ENCODE measurements around the gene RALGAPA2. TPM values are rescaled to one million over a fixed set of nuclear protein-coding genes. Genes with fewer than 3 reads are reported as not detected.
A peak's percentile ranks its signal among the peaks of the same experiment; 100 is the strongest.
"Not testable (repeated sequence)": the region's sequence is repeated elsewhere in the genome, so short reads cannot be mapped to it uniquely, and the experiment has no call there.

RALGAPA2 gene
- total RNA-seq, 1 donor from 2014 or later: 18.0 TPM

DNA sequence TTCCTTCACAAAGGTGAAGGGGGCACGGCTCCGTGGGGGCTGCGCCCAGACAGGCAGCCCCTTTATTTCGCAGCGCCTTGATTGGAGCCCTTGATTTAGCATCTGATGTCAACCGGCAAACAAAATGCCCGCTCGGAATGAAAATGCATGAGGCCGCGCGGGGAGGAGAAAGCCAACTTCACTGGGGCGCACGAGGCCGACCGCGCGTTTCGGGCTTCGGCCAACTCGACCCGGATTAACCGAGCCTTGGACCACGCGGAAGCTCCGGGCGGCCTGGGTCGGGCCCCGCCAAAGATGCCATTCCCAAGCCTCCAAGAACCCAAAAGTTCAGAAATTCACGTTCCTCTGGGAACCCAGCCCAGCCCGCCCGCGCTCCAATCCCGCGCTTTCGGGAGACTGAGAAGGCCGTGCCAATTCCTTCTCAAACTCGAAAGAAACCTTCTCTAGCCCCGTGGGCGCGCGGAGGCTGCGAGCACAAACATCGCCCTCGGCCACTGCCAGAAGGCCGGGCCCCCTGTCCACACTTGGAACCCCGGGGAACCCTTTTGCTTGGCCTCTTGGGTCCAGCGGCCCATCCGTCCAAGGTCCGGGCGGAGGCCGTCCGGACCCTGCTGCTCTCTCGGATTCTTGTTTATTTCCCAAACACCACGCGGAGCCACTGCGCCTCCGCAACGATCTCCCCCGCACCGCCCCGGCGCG lies 345.4 kb downstream of the RALGAPA2 start:
- Mint-ChIP-seq H3K9me3 (no peaks in the 10 kb centered on the region), H3K27ac (no peak overlapping the region), H3K4me1 (ENCODE audit: low read depth) (peaks cover 35% of the 10 kb centered on the region), H3K4me3 (peak overlapping the region; percentile 83), H3K36me3 (ENCODE audit: low read depth) (peaks cover 12% of the 10 kb centered on the region), H3K27me3 (ENCODE audit: insufficient read depth) (peaks cover 62% of the 10 kb centered on the region)
- intact Hi-C loops (cut with micrococcal nuclease): loop anchor here (2.0 kb wide), 1 partner anchor 1028 kb away; no protein-coding TSS in a partner anchor
- DNase-seq (ENCODE audit: low spot score): no peak

DNA sequence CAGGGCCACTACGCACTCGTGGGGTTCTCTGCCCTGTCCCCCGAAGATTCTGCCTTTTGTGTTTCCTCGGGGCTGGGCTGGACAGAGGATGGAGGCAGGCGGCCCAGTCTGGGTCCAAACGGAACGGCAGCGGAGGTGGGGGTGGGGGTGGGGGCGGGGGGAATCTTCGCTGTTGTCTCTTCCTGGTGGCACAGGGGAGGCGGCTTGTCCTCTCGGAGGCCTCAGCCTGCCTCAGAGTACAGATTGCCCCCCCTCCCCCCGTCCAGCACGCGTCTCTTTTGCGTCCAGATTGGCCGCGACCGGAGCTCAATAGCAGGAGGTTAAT lies 345.9 kb downstream of the RALGAPA2 start:
- peaks cover 62% of the 10 kb centered on the region for H3K27me3 Mint-ChIP-seq (ENCODE audit: insufficient read depth)
- peak overlapping the region; percentile 51 for H3K4me3 Mint-ChIP-seq
- no peak for DNase-seq (ENCODE audit: low spot score)
- H3K9me3 Mint-ChIP-seq: no peaks in the 10 kb centered on the region
- intact Hi-C loops (cut with micrococcal nuclease): loop anchor here (2.0 kb wide), 1 partner anchor 1028 kb away; no protein-coding TSS in a partner anchor
- peak overlapping the region; percentile 73 for H3K27ac Mint-ChIP-seq
- peaks cover 33% of the 10 kb centered on the region for H3K4me1 Mint-ChIP-seq (ENCODE audit: low read depth)
- peaks cover 10% of the 10 kb centered on the region for H3K36me3 Mint-ChIP-seq (ENCODE audit: low read depth)

DNA sequence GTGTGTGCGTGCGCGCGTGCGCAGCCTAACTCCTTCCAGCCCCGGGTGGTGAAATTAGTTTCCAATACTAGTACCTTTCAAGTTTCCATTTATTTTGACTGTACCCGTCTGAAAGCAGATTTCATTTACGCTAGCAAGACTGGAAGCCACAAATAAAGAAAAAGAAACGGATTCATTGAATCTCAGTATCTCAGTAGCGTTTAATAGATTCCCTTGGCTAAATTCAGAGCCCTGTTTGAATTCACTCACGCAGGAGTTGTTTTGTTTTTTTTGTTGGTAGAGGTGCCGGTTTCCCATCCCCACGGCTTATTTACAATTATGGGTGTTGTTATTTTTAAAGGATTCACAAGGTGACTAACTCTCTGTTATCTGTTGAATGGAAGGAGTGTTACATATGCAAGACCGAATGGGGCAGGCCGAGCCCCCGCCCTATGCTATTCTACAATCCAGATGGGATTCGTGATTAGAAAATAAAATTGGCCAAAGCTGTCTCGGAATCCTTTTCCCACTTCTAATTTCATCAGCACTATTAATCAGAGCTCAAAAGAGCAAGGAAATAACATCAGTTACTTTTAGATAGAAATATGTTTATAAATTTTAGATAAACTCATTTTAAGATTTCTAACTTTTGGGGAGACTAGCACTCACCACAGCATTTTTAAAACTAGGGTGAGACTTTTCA lies 346.8 kb downstream of the RALGAPA2 start:
- Mint-ChIP-seq H3K27me3 (ENCODE audit: insufficient read depth) (peaks cover 60% of the 10 kb centered on the region), H3K4me1 (ENCODE audit: low read depth) (peaks cover 30% of the 10 kb centered on the region), H3K9me3 (no peaks in the 10 kb centered on the region), H3K36me3 (ENCODE audit: low read depth) (peaks cover 4% of the 10 kb centered on the region), H3K27ac (peak overlapping the region; percentile 70), H3K4me3 (peak overlapping the region; percentile 28)
- intact Hi-C loops (cut with micrococcal nuclease): loop anchor here (2.0 kb wide), 1 partner anchor 1029 kb away; no protein-coding TSS in a partner anchor
- no peak for DNase-seq (ENCODE audit: low spot score)

DNA sequence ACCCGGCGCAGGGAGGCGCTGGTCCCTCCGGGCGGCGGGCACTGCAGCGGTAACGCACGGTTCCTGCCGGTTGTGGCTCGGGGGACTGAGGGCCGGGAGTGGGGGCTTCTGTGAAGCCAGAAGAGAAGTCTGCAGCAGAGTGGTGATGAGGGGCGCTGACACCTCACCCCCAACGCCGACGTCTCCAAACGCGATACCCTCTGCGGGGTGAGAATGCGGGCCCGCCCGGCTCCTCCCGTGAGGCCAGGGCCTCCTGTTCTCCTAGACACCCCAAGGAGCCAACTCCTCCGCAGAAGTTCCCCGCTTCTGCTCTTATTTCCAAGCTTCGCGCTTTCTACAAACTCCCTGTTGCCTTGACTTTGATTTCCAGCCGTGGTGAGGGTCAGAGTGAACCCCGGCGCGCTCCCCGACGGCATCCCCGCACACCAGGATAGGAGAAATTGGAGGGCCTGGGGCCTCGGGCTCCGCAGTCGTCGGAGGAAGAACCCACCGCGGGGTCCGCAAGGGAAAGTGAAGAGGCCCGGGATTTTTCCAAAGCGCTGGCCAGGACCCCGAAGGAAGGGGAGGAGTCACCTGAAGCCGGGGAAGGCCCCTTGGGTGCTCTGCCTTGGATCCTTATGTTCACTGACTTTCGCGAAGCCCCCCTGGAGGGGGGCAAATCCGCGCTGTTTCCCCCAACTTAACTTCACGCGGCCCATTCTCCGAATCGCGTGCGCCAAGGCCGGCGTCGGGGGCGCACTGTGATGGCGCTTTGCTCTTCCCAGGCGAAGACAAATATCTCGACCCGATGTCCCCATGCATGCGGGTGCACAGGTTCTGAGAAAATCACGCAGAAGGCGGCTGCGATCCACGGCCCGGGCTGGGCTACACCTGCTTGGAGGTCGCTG lies 347.6 kb downstream of the RALGAPA2 start:
- intact Hi-C loops (cut with micrococcal nuclease): loop anchor here (5.0 kb wide), 1 partner anchor 283 kb away; no protein-coding TSS in a partner anchor

DNA sequence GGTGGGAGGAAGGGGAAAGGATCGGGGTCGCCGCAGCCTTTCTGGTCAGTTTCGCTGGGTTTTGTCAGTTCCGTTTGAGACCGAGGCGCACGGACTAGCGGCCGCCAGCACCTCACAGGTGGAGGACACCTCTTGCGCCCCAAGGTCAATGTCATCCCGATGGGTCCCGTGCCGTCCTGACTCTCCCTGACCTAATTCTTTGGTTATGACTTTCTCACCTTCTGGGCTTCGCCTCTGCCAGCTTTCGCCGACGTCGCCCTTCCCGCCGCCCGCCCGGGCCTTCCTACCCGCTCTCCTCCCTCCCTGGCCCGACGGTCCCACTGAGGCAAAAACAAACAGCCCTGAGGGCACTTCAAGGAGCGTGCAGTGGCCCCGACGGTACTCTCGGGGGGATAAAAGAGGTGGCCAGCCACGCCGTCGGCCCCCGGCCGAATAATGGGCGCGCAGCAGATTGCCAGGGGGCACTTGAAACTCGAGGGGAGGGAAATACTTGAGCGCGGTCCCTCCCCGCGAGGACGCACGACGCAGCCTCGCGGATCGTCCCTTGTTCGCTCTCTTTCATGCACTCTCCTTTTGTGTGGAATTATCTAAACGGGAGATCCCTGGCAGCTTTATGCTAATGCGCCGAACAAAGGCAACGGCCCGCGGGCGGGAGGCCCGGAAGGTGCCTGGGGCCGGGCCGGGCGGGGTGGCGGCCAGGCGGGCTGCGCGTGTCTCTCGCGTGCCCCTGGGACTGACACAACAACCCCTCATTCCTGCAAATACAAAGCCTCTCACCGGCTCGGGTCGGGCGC lies 348.4 kb downstream of the RALGAPA2 start:
- H3K27me3 Mint-ChIP-seq (ENCODE audit: insufficient read depth): peaks cover 60% of the 10 kb centered on the region
- peak overlapping the region; percentile 44 for H3K27ac Mint-ChIP-seq
- intact Hi-C loops (cut with micrococcal nuclease): loop anchor here (5.0 kb wide), 1 partner anchor 282 kb away; no protein-coding TSS in a partner anchor
- no peak for DNase-seq (ENCODE audit: low spot score)
- no peaks in the 10 kb centered on the region for H3K36me3 Mint-ChIP-seq (ENCODE audit: low read depth)
- no peaks in the 10 kb centered on the region for H3K9me3 Mint-ChIP-seq
- H3K4me1 Mint-ChIP-seq (ENCODE audit: low read depth): peaks cover 34% of the 10 kb centered on the region
- H3K4me3 Mint-ChIP-seq: no peak overlapping the region

More for the DNA sequence above, 347.6 kb downstream of the RALGAPA2 start:
- Mint-ChIP-seq H3K36me3 (ENCODE audit: low read depth) (peaks cover under 1% of the 10 kb centered on the region), H3K4me3 (no peak overlapping the region), H3K27me3 (ENCODE audit: insufficient read depth) (peaks cover 57% of the 10 kb centered on the region), H3K9me3 (no peaks in the 10 kb centered on the region), H3K4me1 (ENCODE audit: low read depth) (peaks cover 32% of the 10 kb centered on the region), H3K27ac (peak overlapping the region; percentile 70)
- DNase-seq (ENCODE audit: low spot score): no peak

DNA sequence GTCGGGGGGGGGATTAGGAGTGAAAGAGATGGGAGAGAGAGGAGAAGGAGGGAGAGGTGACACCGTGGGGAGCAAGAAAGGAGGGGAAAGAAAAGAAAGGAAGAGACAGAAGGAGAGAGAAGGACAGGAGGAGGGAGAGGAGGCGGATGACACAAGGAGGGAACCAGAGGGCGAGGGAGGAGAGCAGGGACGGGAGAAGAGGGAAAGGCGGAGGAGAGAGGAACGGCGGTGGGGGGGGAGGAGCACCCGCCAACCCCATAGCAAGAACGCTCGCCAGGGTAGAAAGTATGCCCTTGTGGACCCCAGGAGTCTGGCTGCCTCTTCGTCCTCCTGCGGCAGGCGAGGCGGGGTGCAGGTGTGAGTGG lies 349.0 kb downstream of the RALGAPA2 start:
- H3K27me3 Mint-ChIP-seq (ENCODE audit: insufficient read depth): peaks cover 63% of the 10 kb centered on the region
- peak overlapping the region; percentile 69 for H3K27ac Mint-ChIP-seq
- H3K4me3 Mint-ChIP-seq: no peak overlapping the region
- peaks cover 34% of the 10 kb centered on the region for H3K4me1 Mint-ChIP-seq (ENCODE audit: low read depth)
- no peak for DNase-seq (ENCODE audit: low spot score)
- H3K36me3 Mint-ChIP-seq (ENCODE audit: low read depth): no peaks in the 10 kb centered on the region
- intact Hi-C loops (cut with micrococcal nuclease): loop anchor here (5.0 kb wide), 1 partner anchor 281 kb away; no protein-coding TSS in a partner anchor
- H3K9me3 Mint-ChIP-seq: no peaks in the 10 kb centered on the region

DNA sequence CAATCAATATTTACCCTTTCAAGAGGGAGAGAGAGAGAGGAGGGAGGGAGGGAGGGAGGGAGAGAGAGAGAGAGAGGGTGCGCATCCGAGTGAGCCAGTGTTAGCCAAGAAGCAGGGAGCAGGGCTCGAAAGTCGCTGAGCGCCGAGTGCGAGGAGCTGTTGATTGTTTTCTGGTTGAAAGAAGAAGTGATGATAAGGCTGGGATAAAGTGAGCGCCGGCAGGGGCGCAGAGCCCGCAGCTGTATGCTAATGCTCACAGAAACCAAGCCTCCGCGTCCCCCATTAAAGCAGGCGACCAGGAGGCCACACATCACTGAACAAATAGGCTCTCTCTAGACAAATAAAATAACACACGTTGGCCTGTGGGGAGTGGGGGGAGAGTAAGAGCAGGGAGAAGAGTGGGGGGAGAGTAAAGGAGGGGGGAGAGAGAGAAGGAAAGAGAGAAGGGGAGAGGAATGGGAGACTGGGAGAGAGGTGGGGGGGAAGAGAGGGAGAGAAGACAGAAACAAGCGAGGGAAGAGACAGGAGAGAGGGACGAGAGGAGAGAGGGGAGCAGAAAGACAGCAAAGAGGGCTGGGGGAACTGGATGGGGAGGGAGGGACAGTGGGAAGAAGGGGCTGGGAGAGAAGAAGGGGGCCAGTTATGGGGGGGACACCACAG lies 349.5 kb downstream of the RALGAPA2 start:
- Mint-ChIP-seq H3K4me1 (ENCODE audit: low read depth) (peaks cover 34% of the 10 kb centered on the region), H3K36me3 (ENCODE audit: low read depth) (no peaks in the 10 kb centered on the region), H3K27ac (no peak overlapping the region), H3K4me3 (peak overlapping the region; percentile 19), H3K27me3 (ENCODE audit: insufficient read depth) (peaks cover 63% of the 10 kb centered on the region), H3K9me3 (no peaks in the 10 kb centered on the region)
- intact Hi-C loops (cut with micrococcal nuclease): loop anchor here (5.0 kb wide), 1 partner anchor 281 kb away; no protein-coding TSS in a partner anchor
- no peak for DNase-seq (ENCODE audit: low spot score)

DNA sequence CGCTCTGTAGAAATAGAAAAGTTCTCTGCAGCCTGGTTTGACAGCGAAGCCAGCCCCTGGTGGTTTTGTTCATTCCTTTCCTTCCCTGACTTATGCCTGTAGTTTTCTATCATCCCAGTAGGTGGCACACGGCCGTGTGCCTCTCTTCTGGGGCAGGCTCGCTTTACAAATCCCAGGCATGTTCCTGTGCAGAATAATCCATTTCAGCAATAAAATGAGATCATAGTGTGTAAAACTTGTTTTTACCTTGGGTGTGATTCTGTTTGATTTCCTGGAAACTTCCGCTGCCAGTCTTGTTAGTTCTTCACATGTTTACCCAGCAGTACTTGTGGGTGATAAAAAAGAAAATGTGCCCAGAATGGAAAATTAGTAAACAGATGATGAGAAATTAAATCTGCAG lies 352.0 kb downstream of the RALGAPA2 start:
- Mint-ChIP-seq H3K4me1 (ENCODE audit: low read depth) (peaks cover 24% of the 10 kb centered on the region), H3K9me3 (no peaks in the 10 kb centered on the region), H3K27ac (no peak overlapping the region), H3K4me3 (no peak overlapping the region), H3K36me3 (ENCODE audit: low read depth) (no peaks in the 10 kb centered on the region), H3K27me3 (ENCODE audit: insufficient read depth) (peaks cover 53% of the 10 kb centered on the region)
- DNase-seq (ENCODE audit: low spot score): no peak
- intact Hi-C loops (cut with micrococcal nuclease): loop anchor here (1.0 to 5.0 kb wide), 4 partner anchors 10 to 278 kb away; no protein-coding TSS in a partner anchor

DNA sequence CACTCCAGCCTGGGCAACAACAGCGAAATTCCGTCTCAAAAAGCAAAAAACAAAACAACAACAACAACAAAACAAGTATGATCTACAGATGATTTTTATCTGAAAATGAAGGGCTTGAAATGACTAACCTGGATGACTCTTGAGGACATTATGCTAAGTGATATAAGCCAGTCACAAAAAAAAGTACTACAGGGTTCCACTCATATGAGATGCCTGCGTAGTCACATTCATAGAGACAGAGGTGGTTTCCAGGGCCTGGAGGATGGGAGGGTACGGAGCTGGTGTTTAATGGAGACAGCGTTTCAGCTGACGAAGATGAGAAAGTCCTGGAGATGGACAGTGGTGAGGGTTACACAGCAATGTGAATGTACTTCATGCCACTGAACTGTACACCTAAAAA lies 352.8 kb downstream of the RALGAPA2 start:
- H3K27ac Mint-ChIP-seq: no peak overlapping the region
- peaks cover 22% of the 10 kb centered on the region for H3K4me1 Mint-ChIP-seq (ENCODE audit: low read depth)
- intact Hi-C loops (cut with micrococcal nuclease): loop anchor here (1.0 to 5.0 kb wide), 4 partner anchors 11 to 277 kb away; no protein-coding TSS in a partner anchor
- H3K36me3 Mint-ChIP-seq (ENCODE audit: low read depth): no peaks in the 10 kb centered on the region
- no peak for DNase-seq (ENCODE audit: low spot score)
- H3K4me3 Mint-ChIP-seq: no peak overlapping the region
- H3K27me3 Mint-ChIP-seq (ENCODE audit: insufficient read depth): peaks cover 47% of the 10 kb centered on the region
- H3K9me3 Mint-ChIP-seq: peaks cover 4% of the 10 kb centered on the region

DNA sequence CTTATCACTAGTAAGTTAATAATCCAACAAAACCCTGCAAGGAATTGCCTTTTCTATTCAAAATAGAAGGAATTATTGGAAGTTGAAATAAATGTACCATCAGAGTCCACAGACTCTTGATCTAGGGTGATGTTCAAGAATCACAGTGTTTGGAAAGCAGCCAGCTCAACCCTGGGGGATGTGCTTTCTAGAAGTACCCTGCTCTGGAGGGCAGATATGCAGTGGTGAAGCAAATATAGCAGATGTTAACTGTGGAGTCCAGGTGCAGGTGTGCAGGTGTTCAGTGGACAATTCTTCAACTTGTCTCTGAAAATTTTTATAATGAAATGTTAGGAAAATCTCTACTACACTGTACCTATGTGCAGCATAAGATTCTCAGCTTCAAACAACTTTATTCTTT lies 353.6 kb downstream of the RALGAPA2 start:
- H3K36me3 Mint-ChIP-seq (ENCODE audit: low read depth): peaks cover 2% of the 10 kb centered on the region
- no peak for DNase-seq (ENCODE audit: low spot score)
- peaks cover 7% of the 10 kb centered on the region for H3K9me3 Mint-ChIP-seq
- no peak overlapping the region for H3K27ac Mint-ChIP-seq
- H3K4me1 Mint-ChIP-seq (ENCODE audit: low read depth): peaks cover 22% of the 10 kb centered on the region
- H3K27me3 Mint-ChIP-seq (ENCODE audit: insufficient read depth): peaks cover 41% of the 10 kb centered on the region
- H3K4me3 Mint-ChIP-seq: no peak overlapping the region
- intact Hi-C loops (cut with micrococcal nuclease): no loop called here

DNA sequence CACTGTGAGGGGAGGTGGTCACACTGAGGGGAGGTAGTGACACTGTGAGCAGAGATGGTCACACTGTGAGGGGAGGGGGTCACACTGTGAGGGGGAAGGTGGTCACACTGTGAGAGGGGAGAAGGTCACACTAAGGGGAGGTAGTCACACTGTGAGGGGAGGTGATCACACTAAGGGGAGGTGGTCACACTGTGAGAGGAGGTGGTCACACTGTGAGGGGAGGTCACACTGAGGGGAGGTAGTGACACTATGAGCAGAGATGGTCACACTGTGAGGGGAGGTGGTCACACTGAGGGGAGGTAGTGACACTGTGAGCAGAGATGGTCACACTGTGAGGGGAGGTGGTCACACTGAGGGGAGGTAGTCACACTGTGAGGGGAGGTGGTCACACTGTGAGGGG lies 356.9 kb downstream of the RALGAPA2 start:
- H3K36me3 Mint-ChIP-seq (ENCODE audit: low read depth); DNase-seq (ENCODE audit: low spot score); H3K27ac Mint-ChIP-seq; intact Hi-C loops (cut with micrococcal nuclease); H3K9me3 Mint-ChIP-seq; H3K4me3 Mint-ChIP-seq: not testable (repeated sequence)
- H3K4me1 Mint-ChIP-seq (ENCODE audit: low read depth): peaks cover 10% of the 10 kb centered on the region
- peaks cover 10% of the 10 kb centered on the region for H3K27me3 Mint-ChIP-seq (ENCODE audit: insufficient read depth)
